DOHH2 (cell line): ENCODE data around the gene CEACAM19.

ENCODE experiments used
- H3F3A ChIP-seq: fragments of 200-600 bp; sonication (generic), shearing (Covaris generic); 2 replicates; pipeline ENCODE4 v1.6.0; 2016; ENCODE audit warnings: antibody characterized with exemption, mild to moderate bottlenecking; ENCODE audit not compliant: control insufficient read depth, insufficient read depth
- H3K27ac ChIP-seq: fragments of 200-600 bp; sonication (generic); 2 replicates; pipeline ENCODE4 v1.5.1; 2014; ENCODE audit warnings: low read depth, mild to moderate bottlenecking, low read length, moderate library complexity
- H3K27me3 ChIP-seq: fragments of 200-600 bp; sonication (generic); 2 replicates; pipeline ENCODE4 v1.6.1; 2014; ENCODE audit warnings: mild to moderate bottlenecking, low read length, mixed read lengths; ENCODE audit not compliant: control insufficient read depth
- H3K36me3 ChIP-seq: fragments of 200-600 bp; sonication (generic); 2 replicates; pipeline ENCODE4 v1.6.1; 2014; ENCODE audit warnings: mild to moderate bottlenecking, low read length, moderate library complexity, mixed read lengths; ENCODE audit not compliant: control insufficient read depth
- H3K4me1 ChIP-seq: fragments of 200-600 bp; sonication (generic); 2 replicates; pipeline ENCODE4 v1.6.1; 2014; ENCODE audit warnings: mild to moderate bottlenecking, low read length, mixed read lengths; ENCODE audit not compliant: control insufficient read depth
- H3K4me2 ChIP-seq: fragments of 200-600 bp; sonication (generic); 2 replicates; pipeline ENCODE4 v1.6.0; 2014; ENCODE audit warnings: mild to moderate bottlenecking, low read length, moderate library complexity
- H3K4me3 ChIP-seq: fragments of 200-600 bp; sonication (generic); 2 replicates; pipeline ENCODE4 v1.5.1; 2014; ENCODE audit warnings: mild to moderate bottlenecking, low read length, mixed read lengths
- H3K79me2 ChIP-seq: fragments of 200-600 bp; sonication (generic); 2 replicates; pipeline ENCODE4 v1.6.1; 2014; ENCODE audit warnings: mild to moderate bottlenecking, low read length, mixed read lengths; ENCODE audit not compliant: control insufficient read depth
- H3K9me2 ChIP-seq: fragments of 200-600 bp; sonication (generic); replicated peaks from 2 replicates; pipeline ENCODE4 v1.6.1; 2014; ENCODE audit warnings: mild to moderate bottlenecking, low read length, mixed read lengths; ENCODE audit not compliant: control insufficient read depth
- H3K9me3 ChIP-seq: fragments of 200-600 bp; sonication (generic); 2 replicates; pipeline ENCODE4 v1.6.1; 2014; ENCODE audit warnings: antibody characterized with exemption, low read length, mixed read lengths; ENCODE audit not compliant: control insufficient read depth, insufficient read depth
- H4K20me1 ChIP-seq: fragments of 200-600 bp; sonication (generic); 2 replicates; pipeline ENCODE4 v1.6.0; 2014; ENCODE audit warnings: low read depth, mild to moderate bottlenecking, antibody characterized with exemption, low read length, moderate library complexity; ENCODE audit not compliant: control insufficient read depth, insufficient read depth
- CTCF ChIP-seq: fragments of 200-600 bp; sonication (generic); IDR thresholded peaks from one replicate; pipeline ENCODE4 v1.5.1; 2014; ENCODE audit warnings: antibody characterized with exemption, mild to moderate bottlenecking, low read depth, low read length; ENCODE audit not compliant: poor library complexity, severe bottlenecking
- EZH2phosphoT487 ChIP-seq: fragments of 200-600 bp; sonication (generic); IDR thresholded peaks from 2 replicates; pipeline ENCODE4 v1.6.1; 2017; ENCODE audit warnings: borderline replicate concordance, mild to moderate bottlenecking, antibody characterized with exemption, low read length, moderate library complexity, mixed read lengths

Gene CEACAM19

DNA sequence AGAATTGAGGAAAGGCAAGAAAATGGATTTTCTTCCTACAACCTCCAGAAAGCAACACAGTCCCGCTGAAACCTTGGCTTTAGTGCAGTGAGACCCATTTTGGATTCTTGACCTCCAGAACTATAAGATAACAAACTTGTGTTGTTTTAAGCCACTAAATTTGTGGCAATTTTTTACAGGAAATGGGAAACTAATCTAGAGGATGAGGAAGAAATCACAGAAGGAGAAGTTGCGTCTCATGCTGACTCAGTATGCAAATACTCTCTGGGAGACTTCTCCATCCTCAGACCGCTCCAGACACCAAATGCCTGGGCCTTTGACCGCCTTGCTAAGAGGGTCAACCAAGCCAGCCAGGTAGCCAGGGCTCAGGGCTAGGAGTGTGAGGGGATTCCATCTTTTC is 14.6 kb downstream of the CEACAM19 start:
- Histone ChIP-seq H3K4me1 (peaks cover 19% of the 10 kb centered on the region), H3F3A (no peaks in the 10 kb centered on the region), H4K20me1 (no peaks in the 10 kb centered on the region), H3K27ac (no peak overlapping the region), H3K36me3 (no peaks in the 10 kb centered on the region), H3K9me3 (no peaks in the 10 kb centered on the region), H3K4me3 (peak overlapping the region; percentile 56), H3K79me2 (no peaks in the 10 kb centered on the region), H3K4me2 (peak overlapping the region; percentile 60), H3K27me3 (peaks cover 11% of the 10 kb centered on the region), H3K9me2 (no peaks in the 10 kb centered on the region)
- TF ChIP-seq CTCF (no peak), EZH2phosphoT487 (no peak)

DNA sequence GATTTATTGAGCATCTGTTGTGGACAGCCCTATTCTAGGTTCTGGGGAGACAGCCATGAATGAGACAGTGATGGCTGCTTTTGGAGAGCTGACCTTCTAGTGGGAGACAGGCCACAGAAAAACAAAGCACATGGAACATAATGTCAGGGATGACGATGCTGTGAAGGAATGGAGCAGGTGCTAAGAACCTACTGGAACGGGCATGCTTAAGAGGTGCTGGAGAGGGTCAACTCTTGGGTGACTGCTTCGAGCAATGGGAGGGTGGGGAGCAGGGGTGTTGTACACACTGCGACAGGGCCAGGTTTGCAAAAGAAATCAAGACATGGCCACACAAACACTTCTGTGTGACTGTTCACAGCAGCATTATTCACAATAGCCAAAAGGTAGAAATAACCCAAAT is 15.6 kb downstream of the CEACAM19 start:
- peaks cover 16% of the 10 kb centered on the region for H3K27me3 ChIP-seq
- H3F3A ChIP-seq = no peaks in the 10 kb centered on the region
- H3K4me1 ChIP-seq = peaks cover 19% of the 10 kb centered on the region
- H3K4me2 ChIP-seq = no peak overlapping the region
- H3K4me3 ChIP-seq = no peak overlapping the region
- no peaks in the 10 kb centered on the region for H3K9me3 ChIP-seq
- H4K20me1 ChIP-seq = no peaks in the 10 kb centered on the region
- no peaks in the 10 kb centered on the region for H3K36me3 ChIP-seq
- H3K79me2 ChIP-seq = no peaks in the 10 kb centered on the region
- no peaks in the 10 kb centered on the region for H3K9me2 ChIP-seq
- no peak overlapping the region for H3K27ac ChIP-seq
- TF ChIP-seq CTCF = no peak
- no peak for TF ChIP-seq EZH2phosphoT487

GRCh38 chr19:44687888-44688287 is 16.6 kb downstream of the CEACAM19 start:
- H3K4me2 ChIP-seq = no peak overlapping the region
- no peaks in the 10 kb centered on the region for H3F3A ChIP-seq
- no peaks in the 10 kb centered on the region for H3K79me2 ChIP-seq
- no peaks in the 10 kb centered on the region for H3K9me2 ChIP-seq
- no peaks in the 10 kb centered on the region for H3K36me3 ChIP-seq
- H4K20me1 ChIP-seq = no peaks in the 10 kb centered on the region
- no peak for TF ChIP-seq EZH2phosphoT487
- H3K27me3 ChIP-seq = peaks cover 25% of the 10 kb centered on the region
- H3K9me3 ChIP-seq = no peaks in the 10 kb centered on the region
- no peak overlapping the region for H3K4me3 ChIP-seq
- H3K4me1 ChIP-seq = peaks cover 19% of the 10 kb centered on the region
- H3K27ac ChIP-seq = no peak overlapping the region

DNA sequence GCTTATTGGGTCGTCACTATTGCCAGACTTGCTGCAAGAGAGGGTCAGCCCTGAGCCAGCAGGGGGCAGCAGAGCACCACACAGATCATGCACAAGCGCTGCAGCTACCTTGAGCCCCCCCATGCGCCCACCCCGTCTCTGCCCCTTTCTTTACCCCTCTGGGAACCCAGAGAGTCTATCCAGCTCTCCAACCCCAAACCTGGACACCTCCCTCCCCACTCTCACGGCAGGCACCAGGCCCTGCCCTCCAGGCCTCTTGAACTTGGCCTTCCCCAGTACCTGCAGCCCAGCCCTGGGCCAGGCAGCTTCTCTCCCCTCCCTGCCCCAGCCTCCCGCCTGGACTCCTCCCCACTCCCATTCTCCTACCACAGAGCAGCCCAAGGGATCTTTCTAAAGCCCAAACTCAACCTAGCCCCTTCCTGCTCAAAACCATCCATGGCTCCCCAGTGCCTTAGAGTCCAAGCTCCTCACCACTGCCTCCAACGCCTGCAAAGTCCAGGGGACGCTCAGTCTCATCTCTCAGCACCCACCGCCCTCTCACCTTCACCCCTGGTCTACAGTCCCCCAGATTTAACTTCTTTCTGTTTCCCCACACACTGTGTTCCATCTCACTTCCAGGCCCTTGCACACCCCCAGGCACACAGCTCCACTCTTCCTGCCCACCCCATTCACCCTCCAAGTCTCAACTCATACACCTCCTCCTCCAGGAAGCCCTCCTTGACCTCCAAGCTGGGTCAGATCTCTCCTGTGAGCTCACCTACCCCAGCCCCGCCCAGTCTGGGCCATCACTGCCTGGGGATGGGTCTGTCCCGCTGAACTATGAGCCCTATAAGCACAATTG is 18.2 kb downstream of the CEACAM19 start:
- Histone ChIP-seq H3K27me3 (peaks cover 25% of the 10 kb centered on the region), H3F3A (no peaks in the 10 kb centered on the region), H3K9me2 (no peaks in the 10 kb centered on the region), H3K4me2 (no peak overlapping the region), H3K4me3 (no peak overlapping the region), H3K79me2 (no peaks in the 10 kb centered on the region), H3K4me1 (peaks cover 19% of the 10 kb centered on the region), H3K9me3 (no peaks in the 10 kb centered on the region), H4K20me1 (no peaks in the 10 kb centered on the region), H3K36me3 (no peaks in the 10 kb centered on the region), H3K27ac (no peak overlapping the region)
- peak; percentile 88 for TF ChIP-seq CTCF
- TF ChIP-seq EZH2phosphoT487 = no peak
